Measurements from ENCODE around the gene HAPLN3. TPM values are rescaled to one million over a fixed set of nuclear protein-coding genes. Genes with fewer than 3 reads are reported as not detected.

The HAPLN3 gene
- total RNA-seq, 4 donors from 2014 or later, result 4.4 to 27.3 (median 16.2) TPM

GRCh38 chr15:88849376-88850072, 45.8 kb downstream of the HAPLN3 start:
- DNase-seq (ENCODE audit: low spot score in 2 of 2), result no peak
- Histone ChIP-seq H3K36me3 (no peaks in the 10 kb centered on the region), H3K4me1 (no peaks in the 10 kb centered on the region), H3K4me3 (no peak overlapping the region), H3K9me3 (no peaks in the 10 kb centered on the region), H3K27me3 (peaks cover 0 to 8% of the 10 kb centered on the region in 2 donors), H3K27ac (no peak overlapping the region)
- TF ChIP-seq POLR2A (IDR thresholded peaks at IDR 0.05) (no peak), EP300 (IDR thresholded peaks at IDR 0.05) (no peak)
- TF ChIP-seq, protein P1, sequence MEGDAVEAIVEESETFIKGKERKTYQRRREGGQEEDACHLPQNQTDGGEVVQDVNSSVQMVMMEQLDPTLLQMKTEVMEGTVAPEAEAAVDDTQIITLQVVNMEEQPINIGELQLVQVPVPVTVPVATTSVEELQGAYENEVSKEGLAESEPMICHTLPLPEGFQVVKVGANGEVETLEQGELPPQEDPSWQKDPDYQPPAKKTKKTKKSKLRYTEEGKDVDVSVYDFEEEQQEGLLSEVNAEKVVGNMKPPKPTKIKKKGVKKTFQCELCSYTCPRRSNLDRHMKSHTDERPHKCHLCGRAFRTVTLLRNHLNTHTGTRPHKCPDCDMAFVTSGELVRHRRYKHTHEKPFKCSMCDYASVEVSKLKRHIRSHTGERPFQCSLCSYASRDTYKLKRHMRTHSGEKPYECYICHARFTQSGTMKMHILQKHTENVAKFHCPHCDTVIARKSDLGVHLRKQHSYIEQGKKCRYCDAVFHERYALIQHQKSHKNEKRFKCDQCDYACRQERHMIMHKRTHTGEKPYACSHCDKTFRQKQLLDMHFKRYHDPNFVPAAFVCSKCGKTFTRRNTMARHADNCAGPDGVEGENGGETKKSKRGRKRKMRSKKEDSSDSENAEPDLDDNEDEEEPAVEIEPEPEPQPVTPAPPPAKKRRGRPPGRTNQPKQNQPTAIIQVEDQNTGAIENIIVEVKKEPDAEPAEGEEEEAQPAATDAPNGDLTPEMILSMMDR (IDR thresholded peaks at IDR 0.05), result no peak
- WGBS, 2 donors, result 81 to 86% methylated on average over 21 to 22 of the region's 22 CpGs

DNA sequence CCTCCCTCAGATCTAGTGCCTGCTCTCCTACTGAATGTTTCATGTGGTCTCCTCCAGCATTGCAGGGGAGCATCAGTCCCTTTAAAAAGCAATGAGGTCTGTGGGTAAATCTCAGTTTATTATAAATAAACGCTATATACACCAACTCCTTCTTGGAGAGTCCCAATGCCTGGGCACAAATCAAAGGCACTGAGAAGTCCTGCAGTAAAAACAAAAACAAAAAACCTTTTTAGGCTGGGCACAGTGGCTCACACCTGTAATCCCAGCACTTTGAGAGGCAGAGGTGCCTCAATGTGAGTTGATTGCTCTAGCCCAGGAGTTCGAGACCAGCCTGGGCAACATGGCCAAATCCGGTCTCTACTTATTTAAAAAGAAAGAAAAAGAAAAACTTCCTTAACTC, 47.1 kb downstream of the HAPLN3 start:
- Histone ChIP-seq H3K27me3 (peaks cover 0 to 5% of the 10 kb centered on the region in 2 donors), H3K4me1 (no peaks in the 10 kb centered on the region), H3K4me3 (no peak overlapping the region), H3K27ac (no peak overlapping the region), H3K36me3 (no peaks in the 10 kb centered on the region), H3K9me3 (no peaks in the 10 kb centered on the region)
- DNase-seq (ENCODE audit: low spot score in 2 of 2), result no peak
- TF ChIP-seq, protein P1 (IDR thresholded peaks at IDR 0.05), result no peak
- TF ChIP-seq POLR2A (IDR thresholded peaks at IDR 0.05) (no peak), EP300 (IDR thresholded peaks at IDR 0.05) (no peak)
- WGBS, 2 donors, result 82 to 84% methylated on average over 3 of the region's 3 CpGs

DNA sequence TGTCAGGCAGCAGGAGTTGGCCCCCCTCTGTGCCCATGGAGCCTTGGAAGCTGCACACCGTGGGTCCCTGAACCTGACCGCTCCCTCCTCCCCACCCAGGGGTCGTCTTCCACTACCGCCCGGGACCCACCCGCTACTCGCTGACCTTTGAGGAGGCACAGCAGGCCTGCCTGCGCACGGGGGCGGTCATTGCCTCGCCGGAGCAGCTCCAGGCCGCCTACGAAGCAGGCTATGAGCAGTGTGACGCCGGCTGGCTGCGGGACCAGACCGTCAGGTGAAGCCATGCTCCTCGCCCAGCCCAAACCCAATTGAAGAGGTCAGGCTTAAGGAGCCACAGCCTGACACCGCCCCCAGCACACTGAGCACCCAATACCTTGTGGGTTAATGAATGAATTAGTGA, 48.2 kb downstream of the HAPLN3 start:
- Histone ChIP-seq H3K4me1 (no peaks in the 10 kb centered on the region), H3K27me3 (no peaks in the 10 kb centered on the region), H3K9me3 (no peaks in the 10 kb centered on the region), H3K4me3 (no peak overlapping the region), H3K27ac (no peak overlapping the region), H3K36me3 (no peaks in the 10 kb centered on the region)
- DNase-seq (ENCODE audit: low spot score in 2 of 2), result no peak
- TF ChIP-seq POLR2A (IDR thresholded peaks at IDR 0.05), result no peak
- TF ChIP-seq EP300 (IDR thresholded peaks at IDR 0.05), result no peak
- TF ChIP-seq, protein P1 (IDR thresholded peaks at IDR 0.05), result no peak
- WGBS, 2 donors, result 77 to 88% methylated on average over 17 to 19 of the region's 20 CpGs

GRCh38 chr15:88845616-88846015, 49.7 kb downstream of the HAPLN3 start:
- no peak for TF ChIP-seq EP300 (IDR thresholded peaks at IDR 0.05)
- TF ChIP-seq, protein P1 (IDR thresholded peaks at IDR 0.05), result no peak
- no peak for TF ChIP-seq POLR2A (IDR thresholded peaks at IDR 0.05)
- H3K4me3 ChIP-seq, result no peak overlapping the region
- H3K27me3 ChIP-seq, result no peaks in the 10 kb centered on the region
- H3K9me3 ChIP-seq, result no peaks in the 10 kb centered on the region
- no peak overlapping the region for H3K27ac ChIP-seq
- 91% methylated on average over 13 to 15 of the region's 15 CpGs for WGBS, 2 donors
- no peaks in the 10 kb centered on the region for H3K36me3 ChIP-seq
- DNase-seq (ENCODE audit: low spot score in 2 of 2), result no peak
- H3K4me1 ChIP-seq, result no peaks in the 10 kb centered on the region

DNA sequence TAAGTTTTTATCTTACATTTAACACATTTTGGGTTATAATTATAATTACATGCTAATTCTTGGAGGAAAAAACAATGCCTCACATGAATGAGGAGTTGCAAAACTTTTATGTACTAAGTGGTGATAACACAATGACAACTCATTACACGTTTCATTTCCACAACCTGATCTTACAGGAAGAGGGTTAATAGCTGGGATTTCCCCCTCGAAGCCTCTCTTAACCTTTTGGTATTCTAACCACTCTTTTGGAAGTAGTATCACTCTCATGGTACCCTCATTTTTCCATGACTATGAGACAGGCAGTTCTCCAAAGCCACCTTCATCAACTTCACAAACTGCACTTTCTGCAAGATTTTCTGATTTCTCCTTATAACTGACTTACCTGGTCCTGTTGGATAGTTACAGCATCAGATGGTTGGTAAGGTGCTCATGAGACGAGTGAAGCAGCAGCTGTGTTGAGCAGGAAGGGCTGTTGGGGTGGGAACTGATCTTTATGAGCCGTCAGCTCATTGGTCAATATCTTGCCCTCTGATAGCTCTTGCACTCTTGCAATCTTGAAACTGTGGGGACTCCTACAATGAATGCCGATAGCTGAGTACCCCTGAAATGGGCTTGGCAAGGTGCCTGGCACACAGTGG, 50.5 kb downstream of the HAPLN3 start:
- Histone ChIP-seq H3K36me3 (no peaks in the 10 kb centered on the region), H3K27me3 (no peaks in the 10 kb centered on the region), H3K27ac (no peak overlapping the region), H3K4me3 (no peak overlapping the region), H3K4me1 (no peaks in the 10 kb centered on the region), H3K9me3 (no peaks in the 10 kb centered on the region)
- TF ChIP-seq EP300 (IDR thresholded peaks at IDR 0.05), result no peak
- TF ChIP-seq POLR2A (IDR thresholded peaks at IDR 0.05), result no peak
- TF ChIP-seq, protein P1 (IDR thresholded peaks at IDR 0.05), result no peak
- no peak for DNase-seq (ENCODE audit: low spot score in 2 of 2)
- WGBS, 2 donors, result 59 to 60% methylated on average over 5 of the region's 5 CpGs

Measured in tibial nerve (tissue), 4 donors.